Measurements from ENCODE around the gene LAPTM5. TPM values are rescaled to one million over a fixed set of nuclear protein-coding genes. Genes with fewer than 3 reads are reported as not detected.

LAPTM5 gene
- total RNA-seq, 1 donor from 2014 or later: 0.77 TPM

DNA sequence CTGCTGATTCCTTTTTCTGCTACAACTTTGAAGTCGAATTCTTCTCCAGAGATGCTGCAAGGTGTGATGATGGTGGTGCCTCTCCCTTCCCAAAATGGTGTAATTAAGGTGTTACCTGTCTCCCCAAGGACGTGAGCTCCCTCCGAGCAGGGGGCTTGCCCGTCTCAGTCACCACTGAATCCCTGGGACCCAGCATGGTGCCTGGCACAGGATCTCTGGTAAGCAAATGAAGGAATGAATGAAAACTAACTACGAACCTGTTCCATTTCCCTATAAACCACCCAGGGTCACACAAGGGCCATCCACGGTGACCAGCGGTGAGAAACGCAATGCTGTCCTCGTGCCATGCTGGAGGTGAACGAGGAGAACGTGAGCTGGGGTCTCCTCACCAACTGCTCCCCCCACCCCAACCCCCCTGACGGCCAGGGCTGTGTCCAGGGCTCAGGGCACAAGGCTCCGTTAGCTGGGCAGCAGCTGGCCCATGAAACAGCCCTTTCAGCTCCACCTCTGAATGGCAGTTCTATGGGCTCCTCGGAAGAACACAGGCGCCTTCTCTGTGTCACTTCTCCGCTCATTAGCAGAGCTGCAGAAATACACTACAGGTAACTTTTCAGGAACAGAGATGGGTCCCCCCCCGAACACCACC, 32.0 kb downstream of the LAPTM5 start:
- no peak overlapping the region for H2AFZ ChIP-seq (ENCODE audit: low read depth, low read length)
- H3K9me3 Mint-ChIP-seq (ENCODE audit: unreplicated experiment): no peaks in the 10 kb centered on the region
- no peak overlapping the region for H3K9ac ChIP-seq (ENCODE audit: low read length)
- H3K4me3 ChIP-seq (ENCODE audit: insufficient read depth, low read depth, low read length): no peak overlapping the region
- no peaks in the 10 kb centered on the region for H4K20me1 ChIP-seq (ENCODE audit: insufficient read depth, low read length)
- DNase-seq (ENCODE audit: low read depth): no peak
- H3K27ac ChIP-seq (ENCODE audit: low read depth, low read length): no peak overlapping the region
- peaks cover 3% of the 10 kb centered on the region for H3K27me3 Mint-ChIP-seq (ENCODE audit: low read depth, unreplicated experiment)
- H3K4me1 Mint-ChIP-seq (ENCODE audit: low read depth, unreplicated experiment): peaks cover 10% of the 10 kb centered on the region
- H3K4me3 Mint-ChIP-seq (ENCODE audit: unreplicated experiment): no peak overlapping the region
- H3K4me1 ChIP-seq (ENCODE audit: insufficient read depth, low read length): peaks cover 8% of the 10 kb centered on the region
- H3K9me3 ChIP-seq (ENCODE audit: insufficient read depth, low read depth, low read length): no peaks in the 10 kb centered on the region
- H3K4me2 ChIP-seq (ENCODE audit: low read length): no peak overlapping the region
- no peaks in the 10 kb centered on the region for H3K27me3 ChIP-seq (ENCODE audit: insufficient read depth, low read length)
- no peak for TF ChIP-seq EZH2 (IDR thresholded peaks at IDR 0.05; ENCODE audit: insufficient read depth, low read length)
- TF ChIP-seq, protein P1, sequence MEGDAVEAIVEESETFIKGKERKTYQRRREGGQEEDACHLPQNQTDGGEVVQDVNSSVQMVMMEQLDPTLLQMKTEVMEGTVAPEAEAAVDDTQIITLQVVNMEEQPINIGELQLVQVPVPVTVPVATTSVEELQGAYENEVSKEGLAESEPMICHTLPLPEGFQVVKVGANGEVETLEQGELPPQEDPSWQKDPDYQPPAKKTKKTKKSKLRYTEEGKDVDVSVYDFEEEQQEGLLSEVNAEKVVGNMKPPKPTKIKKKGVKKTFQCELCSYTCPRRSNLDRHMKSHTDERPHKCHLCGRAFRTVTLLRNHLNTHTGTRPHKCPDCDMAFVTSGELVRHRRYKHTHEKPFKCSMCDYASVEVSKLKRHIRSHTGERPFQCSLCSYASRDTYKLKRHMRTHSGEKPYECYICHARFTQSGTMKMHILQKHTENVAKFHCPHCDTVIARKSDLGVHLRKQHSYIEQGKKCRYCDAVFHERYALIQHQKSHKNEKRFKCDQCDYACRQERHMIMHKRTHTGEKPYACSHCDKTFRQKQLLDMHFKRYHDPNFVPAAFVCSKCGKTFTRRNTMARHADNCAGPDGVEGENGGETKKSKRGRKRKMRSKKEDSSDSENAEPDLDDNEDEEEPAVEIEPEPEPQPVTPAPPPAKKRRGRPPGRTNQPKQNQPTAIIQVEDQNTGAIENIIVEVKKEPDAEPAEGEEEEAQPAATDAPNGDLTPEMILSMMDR (IDR thresholded peaks at IDR 0.05; ENCODE audit: insufficient read depth, low read depth, low read length): no peak
- peak overlapping the region; percentile 31 for H3K27ac Mint-ChIP-seq (ENCODE audit: unreplicated experiment)
- no peaks in the 10 kb centered on the region for H3K79me2 ChIP-seq (ENCODE audit: insufficient read depth, low read length)
- FAIRE-seq: no peak
- no peaks in the 10 kb centered on the region for H3K36me3 Mint-ChIP-seq (ENCODE audit: low read depth, unreplicated experiment)
- H3K36me3 ChIP-seq (ENCODE audit: insufficient read depth, low read length): no peaks in the 10 kb centered on the region

DNA sequence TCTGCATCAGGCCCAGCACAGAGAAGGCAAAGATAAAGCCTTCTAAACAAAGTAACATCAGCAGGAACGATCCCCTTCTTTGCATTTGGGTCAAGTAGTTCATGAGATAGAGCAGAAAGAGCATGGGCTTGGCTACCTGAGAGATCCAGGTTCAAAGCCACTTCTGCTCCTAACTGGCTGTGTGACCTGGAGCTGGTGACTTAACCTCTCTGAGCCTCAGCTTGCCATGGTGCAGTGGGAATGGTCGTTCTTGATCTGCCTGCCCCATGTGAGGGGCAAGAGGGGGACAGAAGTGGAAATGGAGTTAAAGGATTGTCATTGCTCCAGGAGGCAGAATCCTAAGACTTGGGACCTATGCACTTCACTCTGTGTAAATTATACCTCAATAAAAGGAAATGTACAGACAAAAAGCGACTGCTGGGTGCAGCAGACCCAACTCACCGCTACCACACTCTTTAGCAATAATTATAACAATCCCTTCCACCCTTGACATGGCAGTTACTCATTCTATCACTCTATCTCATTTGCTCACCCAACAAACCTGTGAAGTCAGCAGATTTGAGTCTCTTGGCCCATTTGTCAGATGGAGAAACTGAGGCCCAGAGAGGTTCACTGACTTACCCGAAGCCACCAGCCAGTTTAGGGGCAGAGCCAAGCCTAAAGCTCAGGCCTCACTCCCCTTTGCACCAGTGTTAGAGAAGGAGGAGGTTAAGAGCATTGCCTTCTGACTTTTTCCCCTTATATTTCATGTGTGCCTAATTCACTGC, 32.7 kb downstream of the LAPTM5 start:
- H3K9ac ChIP-seq (ENCODE audit: low read length): no peak overlapping the region
- FAIRE-seq (no peak), DNase-seq (ENCODE audit: low read depth) (no peak)
- no peaks in the 10 kb centered on the region for H3K27me3 ChIP-seq (ENCODE audit: insufficient read depth, low read length)
- no peak for TF ChIP-seq EZH2 (IDR thresholded peaks at IDR 0.05; ENCODE audit: insufficient read depth, low read length)
- TF ChIP-seq, protein P1 (IDR thresholded peaks at IDR 0.05; ENCODE audit: insufficient read depth, low read depth, low read length): no peak
- H3K4me2 ChIP-seq (ENCODE audit: low read length): no peak overlapping the region
- H3K27me3 Mint-ChIP-seq (ENCODE audit: low read depth, unreplicated experiment): peaks cover 3% of the 10 kb centered on the region
- H3K4me1 ChIP-seq (ENCODE audit: insufficient read depth, low read length): peaks cover 8% of the 10 kb centered on the region
- H3K27ac ChIP-seq (ENCODE audit: low read depth, low read length): no peak overlapping the region
- peaks cover 10% of the 10 kb centered on the region for H3K4me1 Mint-ChIP-seq (ENCODE audit: low read depth, unreplicated experiment)
- H3K9me3 Mint-ChIP-seq (ENCODE audit: unreplicated experiment): no peaks in the 10 kb centered on the region
- no peak overlapping the region for H3K4me3 ChIP-seq (ENCODE audit: insufficient read depth, low read depth, low read length)
- H3K4me3 Mint-ChIP-seq (ENCODE audit: unreplicated experiment): no peak overlapping the region
- no peaks in the 10 kb centered on the region for H3K79me2 ChIP-seq (ENCODE audit: insufficient read depth, low read length)
- H2AFZ ChIP-seq (ENCODE audit: low read depth, low read length): no peak overlapping the region
- no peaks in the 10 kb centered on the region for H3K36me3 ChIP-seq (ENCODE audit: insufficient read depth, low read length)
- H4K20me1 ChIP-seq (ENCODE audit: insufficient read depth, low read length): peaks cover under 1% of the 10 kb centered on the region
- no peaks in the 10 kb centered on the region for H3K36me3 Mint-ChIP-seq (ENCODE audit: low read depth, unreplicated experiment)
- H3K9me3 ChIP-seq (ENCODE audit: insufficient read depth, low read depth, low read length): no peaks in the 10 kb centered on the region
- H3K27ac Mint-ChIP-seq (ENCODE audit: unreplicated experiment): peak overlapping the region; percentile 31

DNA sequence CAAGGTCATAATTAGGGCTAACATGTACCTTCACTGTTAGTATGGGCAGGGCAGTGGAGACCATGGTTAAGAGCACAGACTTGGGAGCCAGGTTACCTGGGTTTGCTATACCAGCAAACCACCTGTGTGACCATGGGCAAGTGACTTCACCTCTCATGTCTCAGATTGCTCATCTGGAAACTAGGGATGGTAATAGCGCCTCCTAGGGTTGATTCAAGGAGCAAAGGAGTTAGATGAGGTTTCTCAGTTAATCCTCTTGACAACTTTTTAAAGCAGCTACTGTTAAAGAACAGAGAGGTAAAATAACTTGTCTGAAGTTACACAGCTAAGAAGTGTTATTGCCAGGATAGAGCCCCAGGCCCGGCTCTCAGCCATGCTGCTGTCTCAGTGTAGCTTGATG, 33.4 kb downstream of the LAPTM5 start:
- DNase-seq (ENCODE audit: low read depth) (no peak), FAIRE-seq (no peak)
- Mint-ChIP-seq H3K4me1 (ENCODE audit: low read depth, unreplicated experiment) (peaks cover 10% of the 10 kb centered on the region), H3K9me3 (ENCODE audit: unreplicated experiment) (no peaks in the 10 kb centered on the region), H3K36me3 (ENCODE audit: low read depth, unreplicated experiment) (no peaks in the 10 kb centered on the region), H3K27ac (ENCODE audit: unreplicated experiment) (no peak overlapping the region), H3K4me3 (ENCODE audit: unreplicated experiment) (no peak overlapping the region), H3K27me3 (ENCODE audit: low read depth, unreplicated experiment) (peaks cover 3% of the 10 kb centered on the region)
- H3K27me3 ChIP-seq (ENCODE audit: insufficient read depth, low read length): no peaks in the 10 kb centered on the region
- peaks cover 6% of the 10 kb centered on the region for H4K20me1 ChIP-seq (ENCODE audit: insufficient read depth, low read length)
- H3K4me1 ChIP-seq (ENCODE audit: insufficient read depth, low read length): peaks cover 8% of the 10 kb centered on the region
- no peaks in the 10 kb centered on the region for H3K9me3 ChIP-seq (ENCODE audit: insufficient read depth, low read depth, low read length)
- no peak overlapping the region for H3K27ac ChIP-seq (ENCODE audit: low read depth, low read length)
- H3K4me3 ChIP-seq (ENCODE audit: insufficient read depth, low read depth, low read length): no peak overlapping the region
- no peak overlapping the region for H2AFZ ChIP-seq (ENCODE audit: low read depth, low read length)
- no peaks in the 10 kb centered on the region for H3K79me2 ChIP-seq (ENCODE audit: insufficient read depth, low read length)
- H3K9ac ChIP-seq (ENCODE audit: low read length): no peak overlapping the region
- H3K4me2 ChIP-seq (ENCODE audit: low read length): no peak overlapping the region
- H3K36me3 ChIP-seq (ENCODE audit: insufficient read depth, low read length): no peaks in the 10 kb centered on the region
- TF ChIP-seq EZH2 (IDR thresholded peaks at IDR 0.05; ENCODE audit: insufficient read depth, low read length): no peak
- TF ChIP-seq, protein P1 (IDR thresholded peaks at IDR 0.05; ENCODE audit: insufficient read depth, low read depth, low read length): peak; percentile 12
